SK-N-DZ (cell line): ENCODE data around the gene SEMA3F. TPM values are rescaled to one million over a fixed set of nuclear protein-coding genes. Genes with fewer than 3 reads are reported as not detected.

Source experiments
- DNase-seq: peaks from one replicate; pipeline ENCODE4 v3.0.0-alpha.2; 2015; ENCODE audit warnings: low spot score
- polyA plus RNA-seq, 2 experiments: library from polyadenylated mRNA; depleted of rRNA; stranded (reverse); fragments of >200 nt; gene quantifications; 2 replicates each; pipeline ENCODE4 v1.2.3, GENCODE V29; 2014

Gene SEMA3F
- polyA plus RNA-seq (2014; cell fraction: cytosol; rRNA removed) = 9.8 and 12.1 TPM in 2 replicates
- 17.6 and 21.8 TPM in 2 replicates for polyA plus RNA-seq (2014; cell fraction: nucleus; rRNA removed)

- DNase-seq = peak; percentile 43
Measured at GRCh38 chr3:50154840-50155490, at the start of gene SEMA3F. TSS of gene SEMA3F (plus strand) at chr3:50155324. CDS start at chr3:50159623, 4,299 bp downstream.

DNA sequence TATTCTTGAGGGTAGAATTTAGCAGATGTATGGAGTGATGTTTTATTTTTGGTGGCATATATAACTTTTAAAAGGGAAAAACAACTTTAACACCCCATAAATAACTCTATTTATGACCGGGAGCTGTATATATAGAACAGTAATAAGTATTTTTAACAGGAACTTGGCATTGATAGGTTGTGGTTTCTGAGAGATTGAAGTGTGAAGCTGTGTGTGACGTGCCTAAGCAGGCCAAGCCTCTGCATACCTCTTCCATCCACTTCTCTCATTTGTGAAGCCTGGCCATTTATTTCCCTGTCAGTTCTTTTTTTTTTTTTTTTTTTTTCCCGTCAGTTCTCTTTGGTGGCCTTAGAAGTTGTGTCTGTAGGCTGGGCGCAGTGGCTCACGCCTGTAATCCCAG is 43.4 kb upstream of the SEMA3F start:
- no peak for DNase-seq

DNA sequence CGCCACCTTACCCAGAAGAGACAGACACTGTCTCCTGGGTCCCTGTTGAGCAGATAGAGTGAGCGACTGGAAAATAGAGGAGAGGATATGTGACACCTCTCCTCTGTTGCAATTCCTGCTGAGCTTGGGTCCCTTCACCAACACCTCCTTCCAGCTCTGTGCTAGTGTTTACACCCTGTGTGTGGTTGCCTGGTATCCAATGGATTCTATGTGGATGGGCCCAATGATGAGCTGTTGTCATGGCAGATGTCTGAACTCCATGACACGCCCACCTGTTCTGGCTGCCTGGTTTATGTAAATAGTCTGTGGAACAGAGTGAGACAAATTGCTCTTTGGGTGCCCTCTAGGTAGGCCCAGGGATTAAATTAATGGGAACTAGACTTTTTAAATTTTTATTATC is 42.7 kb upstream of the SEMA3F start:
- DNase-seq = no peak

- DNase-seq = no peak
Measured at GRCh38 chr3:50117120-50117519, 38.0 kb upstream of the SEMA3F start.

DNA sequence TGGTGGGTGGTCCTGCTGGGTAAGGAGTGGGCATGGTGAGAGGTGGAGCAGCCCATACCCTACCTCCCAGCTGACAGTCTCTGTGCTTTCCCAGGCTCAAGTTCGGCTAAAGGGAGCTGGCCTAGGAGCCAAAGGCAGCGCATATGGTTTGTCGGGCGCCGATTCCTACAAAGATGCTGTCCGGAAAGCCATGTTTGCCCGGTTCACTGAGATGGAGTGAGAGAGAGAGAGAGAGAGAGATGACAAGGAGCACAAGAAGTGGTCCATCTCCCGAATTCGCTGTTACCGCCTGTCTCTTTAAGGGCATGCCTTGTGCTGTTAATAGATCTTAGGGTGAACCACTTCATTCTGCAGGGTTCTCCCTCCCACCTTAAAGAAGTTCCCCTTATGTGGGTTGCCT is 36.9 kb upstream of the SEMA3F start:
- no peak for DNase-seq

- DNase-seq = no peak
Measured at GRCh38 chr3:50119786-50120185, 35.3 kb upstream of the SEMA3F start.

GRCh38 chr3:50120364-50121071 is 34.6 kb upstream of the SEMA3F start:
- DNase-seq = no peak

- DNase-seq = peak; percentile 78
Measured at GRCh38 chr3:50121072-50122032, 33.8 kb upstream of the SEMA3F start.

DNA sequence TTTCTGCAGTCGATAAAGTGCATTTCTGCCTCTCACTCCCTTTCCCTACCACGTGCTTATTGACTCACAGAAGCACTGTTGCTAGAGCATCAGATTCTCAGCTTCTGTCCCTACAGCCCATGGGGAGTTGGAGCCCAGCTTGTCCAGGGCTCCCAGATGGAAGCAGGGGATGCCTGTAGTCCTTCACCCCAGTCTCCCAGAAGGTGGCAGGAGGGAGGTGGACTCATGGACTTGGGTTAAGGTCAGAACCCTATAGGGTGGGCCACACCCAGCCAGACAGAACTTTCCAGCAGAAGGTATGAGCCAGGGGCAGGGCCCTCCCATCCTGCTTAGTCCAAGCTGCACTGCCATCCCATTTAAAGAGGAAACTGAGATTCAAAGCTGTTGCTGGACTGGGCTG is 33.1 kb upstream of the SEMA3F start:
- no peak for DNase-seq

DNA sequence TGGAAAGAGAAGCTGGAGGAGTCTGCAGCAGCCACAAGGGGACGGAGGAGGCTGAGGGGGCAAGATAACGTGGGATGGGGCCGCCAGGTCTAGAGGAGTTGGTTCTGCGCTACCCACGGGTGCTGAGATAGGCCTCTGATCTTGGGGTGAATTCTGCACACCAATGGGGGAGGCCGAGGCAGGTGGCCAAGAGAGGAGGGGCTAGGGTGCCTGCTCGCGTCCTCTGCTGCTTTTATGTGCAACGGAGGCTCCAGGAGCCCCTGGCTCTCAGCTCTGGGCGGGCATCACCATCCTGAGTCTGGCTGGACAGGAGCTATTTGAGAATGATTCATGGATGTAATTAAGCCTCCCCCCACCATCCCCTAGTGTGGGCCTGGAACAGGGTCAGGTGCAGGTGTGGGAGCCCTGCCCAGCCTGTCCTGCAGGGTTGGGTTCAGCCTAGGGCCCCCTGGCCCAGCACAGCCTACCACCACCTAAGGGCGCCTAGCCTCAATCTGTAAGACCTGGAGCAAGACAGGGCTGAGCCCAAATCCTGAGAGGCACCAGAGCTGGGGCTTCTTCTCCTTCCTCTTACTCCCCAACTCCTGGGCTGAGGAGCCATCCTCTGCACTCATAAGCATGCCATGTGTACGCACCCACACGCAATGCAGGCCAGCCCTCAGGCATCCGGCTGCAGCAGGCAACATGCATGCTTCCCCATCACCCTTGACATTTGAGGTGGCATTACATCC is 32.3 kb upstream of the SEMA3F start:
- DNase-seq = no peak

GRCh38 chr3:50123394-50124051 is 31.6 kb upstream of the SEMA3F start:
- no peak for DNase-seq

- peak; percentile 59 for DNase-seq
Measured at GRCh38 chr3:50124052-50124799, 30.9 kb upstream of the SEMA3F start.

DNA sequence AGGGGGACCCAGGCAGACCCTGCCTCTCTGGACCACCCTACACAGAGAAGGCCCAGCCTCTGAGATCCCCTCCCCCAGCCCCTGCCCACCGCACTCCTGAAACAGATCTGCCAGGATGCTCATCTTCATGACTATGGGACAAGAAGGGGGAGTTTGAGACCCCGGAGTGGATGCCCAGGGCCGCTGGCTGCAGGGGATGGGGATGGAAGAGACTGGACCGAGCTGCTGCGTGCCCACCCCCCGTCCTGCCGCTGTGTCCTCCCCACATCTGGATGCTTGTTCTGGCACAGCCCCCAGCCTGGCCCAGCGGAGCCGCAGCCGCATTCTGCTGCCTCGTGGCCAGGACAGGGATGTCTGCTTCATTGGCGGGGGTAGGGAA is 30.3 kb upstream of the SEMA3F start:
- no peak for DNase-seq

GRCh38 chr3:50125541-50126286 is 29.4 kb upstream of the SEMA3F start:
- DNase-seq = no peak

DNA sequence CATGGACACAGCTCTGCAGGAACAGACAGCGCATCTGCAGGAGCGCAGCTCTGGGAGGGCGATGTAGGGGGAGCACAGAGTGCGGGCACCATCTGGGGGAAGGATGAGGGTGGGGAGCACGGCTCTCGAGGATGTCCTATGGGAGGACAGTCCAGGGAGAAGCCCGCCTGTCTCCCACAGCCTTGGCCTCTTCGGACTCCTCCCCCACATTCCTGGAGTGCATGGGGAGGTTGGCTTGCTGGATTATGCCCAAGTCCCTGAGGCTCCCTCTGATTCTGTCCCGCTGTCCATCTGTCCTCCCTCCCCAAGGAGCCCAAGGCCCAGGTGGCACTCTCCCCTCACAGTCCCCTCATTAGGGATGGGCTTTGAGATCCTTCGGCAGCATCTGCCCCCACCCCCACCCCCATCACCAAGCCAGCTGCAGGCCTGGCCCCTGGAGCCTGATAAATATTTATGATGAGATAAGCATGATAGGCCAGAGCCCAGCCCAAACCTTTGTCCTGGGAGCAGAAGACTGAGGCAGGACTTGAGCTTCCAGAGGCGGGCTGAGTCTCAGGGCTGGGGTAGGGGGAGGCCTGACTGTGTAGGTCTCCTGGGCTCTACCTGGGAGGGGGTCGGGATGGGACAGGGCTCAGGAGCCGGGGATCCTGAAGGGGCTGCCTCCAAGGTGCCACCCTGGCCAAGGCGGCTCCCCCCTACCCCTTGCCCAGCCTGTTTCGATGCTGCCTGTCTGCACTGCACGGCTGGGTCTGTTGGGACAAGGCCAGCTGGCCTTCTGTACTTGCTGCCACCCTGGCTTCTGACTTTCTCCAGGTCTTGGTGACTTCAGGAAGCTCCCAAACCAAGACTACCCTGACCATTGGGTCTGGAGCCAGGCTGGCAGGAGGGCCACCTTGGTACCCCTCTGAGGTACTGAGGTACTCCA is 28.6 kb upstream of the SEMA3F start:
- DNase-seq = peak; percentile 46

DNA sequence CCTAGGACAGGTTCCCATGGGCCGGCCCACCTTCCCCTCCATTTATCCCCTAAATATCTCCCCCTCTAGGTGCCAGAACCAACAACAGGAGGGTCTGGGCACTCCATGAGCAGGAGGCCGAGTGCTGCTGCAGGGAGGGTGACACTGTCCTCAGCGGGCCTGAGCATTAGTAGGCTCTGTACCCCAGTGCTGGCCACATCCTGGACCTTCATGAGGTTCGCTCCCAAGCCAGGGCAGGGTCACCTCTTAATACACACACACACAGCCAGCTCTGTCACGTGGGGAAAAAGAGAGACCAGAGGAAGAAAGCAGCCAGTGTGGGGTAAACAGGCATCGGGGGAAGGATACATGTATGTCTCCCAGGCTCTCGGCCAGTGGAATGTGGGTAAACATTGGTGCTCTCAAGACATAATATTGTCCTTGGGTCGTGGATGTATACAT is 27.9 kb upstream of the SEMA3F start:
- no peak for DNase-seq

GRCh38 chr3:50128001-50128400 is 27.1 kb upstream of the SEMA3F start:
- DNase-seq = no peak

DNA sequence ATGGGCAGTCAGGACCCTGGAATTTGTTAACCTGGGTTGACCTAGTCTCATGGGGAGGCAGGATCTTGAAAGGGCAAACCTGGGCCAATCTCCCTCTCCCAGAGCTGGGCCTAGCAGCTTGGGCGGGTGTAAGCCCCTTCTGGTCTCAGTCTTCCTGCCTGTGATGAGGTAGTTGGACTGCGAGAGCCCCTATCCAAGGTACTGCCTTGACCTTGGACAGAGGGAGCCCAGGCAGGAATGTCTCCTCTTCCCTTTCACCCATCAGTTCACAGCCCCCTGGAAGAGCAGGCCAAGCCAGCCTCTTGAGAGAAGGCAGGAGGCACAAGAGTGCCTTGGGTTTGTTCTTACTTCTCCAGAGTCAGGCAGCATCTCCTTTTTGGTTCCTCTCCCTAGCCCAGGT is 24.7 kb upstream of the SEMA3F start:
- DNase-seq = no peak
